NCI-H748 (cell line): ENCODE data around the gene LHFPL3.
A peak's percentile ranks its signal among the peaks of the same experiment; 100 is the strongest.

Experiments used
- DNase-seq: peaks from one replicate; lab custom pipeline; 2025; ENCODE audit not compliant: unreplicated experiment; lab: John Stamatoyannopoulos, UW

Gene LHFPL3

DNA sequence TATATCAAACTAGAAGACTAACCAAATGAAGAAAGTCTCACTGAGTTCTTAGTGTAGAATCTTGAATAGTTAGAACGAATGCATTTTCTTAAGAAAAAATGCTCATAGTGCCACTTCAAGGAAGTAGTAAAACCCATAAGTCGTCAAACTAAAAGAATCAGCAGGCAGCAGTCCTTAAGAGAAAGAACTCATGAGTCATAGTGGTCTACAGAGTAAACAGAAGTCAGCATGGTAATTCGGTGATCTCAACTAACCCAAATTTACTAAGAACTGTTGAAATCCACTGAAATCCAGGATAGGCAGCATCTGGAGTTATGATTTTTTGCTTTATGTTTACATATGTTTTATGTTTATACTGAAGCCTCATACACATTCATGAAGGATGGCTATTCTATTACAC, 256.2 kb downstream of the LHFPL3 start:
- DNase-seq, result no peak

DNA sequence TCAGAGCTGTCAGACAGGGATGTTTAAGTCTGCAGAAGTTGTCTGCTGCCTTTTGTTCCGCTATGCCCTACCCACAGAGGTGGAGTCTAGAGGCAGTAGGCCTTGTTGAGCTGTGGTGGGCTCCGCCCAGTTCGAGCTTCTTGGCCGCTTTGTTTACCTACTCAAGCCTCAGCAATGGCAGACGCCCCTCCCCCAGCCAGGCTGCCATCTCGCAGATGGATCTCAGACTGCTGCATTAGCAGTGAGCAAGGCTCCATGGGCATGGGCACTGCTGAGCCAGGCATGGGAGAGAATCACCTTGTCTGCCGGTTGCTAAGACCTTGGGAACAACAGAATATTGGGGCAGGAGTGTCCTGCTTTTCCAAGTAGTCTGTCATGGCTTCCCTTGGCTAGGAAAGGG, 267.2 kb downstream of the LHFPL3 start:
- DNase-seq, result peak; percentile 13

DNA sequence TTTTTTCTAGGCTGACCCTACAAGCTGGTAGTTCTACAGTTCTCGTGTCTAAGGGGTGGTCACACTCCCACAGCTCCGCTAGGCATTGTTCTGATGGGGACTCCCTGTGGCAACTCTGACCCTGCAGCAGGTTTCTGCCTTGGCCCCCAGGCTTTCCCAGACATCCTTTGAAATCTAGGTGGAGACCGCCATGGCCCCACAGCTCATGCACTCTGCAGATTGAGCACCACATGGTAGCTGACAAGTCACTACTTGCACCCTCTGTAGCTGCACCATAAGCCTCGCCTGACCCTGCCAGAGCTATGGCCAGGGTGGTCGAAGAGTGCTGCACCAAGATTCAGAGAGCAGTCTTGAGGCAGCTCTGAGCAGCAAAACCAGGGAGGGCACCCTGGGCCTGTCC, 275.6 kb downstream of the LHFPL3 start:
- no peak for DNase-seq

DNA sequence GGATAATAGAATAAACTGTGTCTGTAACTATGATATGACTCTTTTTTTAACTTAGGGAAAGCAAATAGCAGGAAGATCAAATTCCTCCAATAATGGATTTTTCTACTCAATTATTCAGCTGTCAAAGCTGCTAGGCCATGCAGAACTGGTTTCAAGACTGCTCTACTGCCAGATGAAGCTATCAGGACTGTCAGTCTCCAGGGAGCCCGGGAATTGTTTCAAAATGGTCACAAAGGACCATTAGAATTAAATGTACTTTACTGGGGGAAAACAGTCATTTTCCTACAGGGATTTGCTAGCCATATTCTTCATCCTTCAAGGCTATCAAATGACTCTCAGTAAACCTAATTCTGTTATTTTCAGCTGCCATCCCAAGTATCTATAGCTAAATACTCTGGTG, 276.3 kb downstream of the LHFPL3 start:
- DNase-seq, result no peak

DNA sequence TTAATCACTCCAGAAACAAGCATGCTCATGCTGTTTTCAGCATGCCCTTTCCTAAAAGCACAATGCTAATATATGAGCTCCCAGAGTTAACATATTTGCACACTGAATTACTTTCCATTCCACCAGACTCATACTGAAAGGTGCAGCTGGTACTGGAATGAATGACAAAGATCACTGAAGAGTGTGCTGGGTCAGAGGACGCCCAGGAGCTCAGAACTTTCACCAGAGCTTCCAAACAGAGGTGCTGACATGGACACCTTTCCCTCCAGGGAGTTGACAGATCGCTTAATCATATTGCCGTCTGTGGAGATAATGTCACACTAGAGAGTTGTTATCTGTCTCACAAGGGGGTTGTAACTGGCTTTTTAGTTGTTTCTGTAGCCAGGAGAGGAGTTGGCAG, 292.9 kb downstream of the LHFPL3 start:
- DNase-seq, result no peak

DNA sequence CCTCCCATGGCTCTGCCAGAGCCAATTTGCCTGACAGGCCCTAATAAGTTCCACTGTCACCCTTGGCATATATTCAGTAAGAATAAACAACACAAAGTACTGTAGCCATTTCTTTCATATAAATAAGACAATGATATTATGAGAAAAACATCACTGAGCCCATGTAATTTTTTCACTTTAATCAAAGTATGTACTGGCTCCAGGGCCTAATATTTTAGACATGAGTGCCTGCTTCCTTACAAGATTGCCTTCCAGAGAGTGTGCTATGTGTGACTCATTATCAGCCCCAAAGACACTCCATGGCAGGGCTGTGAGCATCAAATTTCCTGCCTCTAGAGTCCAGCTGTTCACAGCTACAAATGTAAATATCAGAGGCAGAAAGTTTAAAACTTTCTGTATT, 297.6 kb downstream of the LHFPL3 start:
- DNase-seq, result no peak

DNA sequence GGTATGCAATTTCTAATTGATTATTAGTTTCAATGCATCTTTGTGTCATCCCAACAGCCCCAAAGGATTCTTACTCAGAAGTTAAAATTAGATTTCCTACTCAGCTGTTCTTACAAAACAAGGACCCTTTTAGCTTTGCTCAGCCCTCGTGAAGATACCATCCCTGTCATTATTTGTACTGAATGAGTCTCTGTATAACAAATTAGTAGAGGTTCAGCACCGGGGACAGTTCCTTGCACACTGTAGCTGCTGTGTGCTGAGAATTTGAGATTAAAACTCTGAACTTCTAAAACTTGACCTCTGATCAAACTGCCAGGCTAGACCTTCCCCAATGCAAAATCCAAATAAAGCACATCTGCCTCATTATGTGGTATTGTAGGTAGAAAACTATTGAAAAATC, 299.1 kb downstream of the LHFPL3 start:
- DNase-seq, result no peak

DNA sequence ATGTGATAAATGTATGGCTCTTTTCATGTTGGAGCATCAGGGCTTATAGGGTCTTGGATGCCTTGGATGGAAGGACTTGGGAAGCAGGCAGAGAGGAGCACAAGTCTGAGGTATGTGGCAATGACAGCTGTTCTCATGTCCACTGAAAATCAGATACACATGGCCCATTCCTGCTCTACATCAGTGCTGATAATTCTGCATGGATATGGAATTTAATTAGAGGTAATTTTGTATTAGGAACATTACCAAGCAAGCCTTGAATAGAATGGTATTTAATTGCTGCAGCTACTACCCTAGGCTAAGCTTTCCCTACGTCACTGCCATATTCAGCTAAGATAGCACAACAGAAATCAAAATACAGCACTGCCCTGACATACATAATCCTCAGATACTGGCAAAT, 299.6 kb downstream of the LHFPL3 start:
- DNase-seq, result no peak

DNA sequence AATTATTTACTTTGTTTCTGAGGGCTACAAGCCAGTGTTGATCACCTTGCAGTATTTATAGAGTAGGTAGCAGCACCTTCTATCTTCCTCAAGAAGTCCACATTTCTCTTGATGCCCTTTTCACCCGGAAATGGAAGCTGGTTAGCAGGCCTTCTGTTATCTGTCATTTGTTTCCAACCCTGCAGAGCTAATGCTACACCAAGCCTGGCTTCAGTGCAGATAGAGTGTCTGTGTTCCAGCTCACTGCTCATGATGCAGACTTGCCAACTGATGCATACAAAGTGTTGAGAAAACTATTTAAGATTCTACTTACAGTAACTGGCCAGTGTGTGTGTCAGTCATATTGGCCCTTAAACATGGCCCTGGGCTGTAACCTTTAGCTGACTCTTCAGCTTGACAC, 301.0 kb downstream of the LHFPL3 start:
- no peak for DNase-seq

DNA sequence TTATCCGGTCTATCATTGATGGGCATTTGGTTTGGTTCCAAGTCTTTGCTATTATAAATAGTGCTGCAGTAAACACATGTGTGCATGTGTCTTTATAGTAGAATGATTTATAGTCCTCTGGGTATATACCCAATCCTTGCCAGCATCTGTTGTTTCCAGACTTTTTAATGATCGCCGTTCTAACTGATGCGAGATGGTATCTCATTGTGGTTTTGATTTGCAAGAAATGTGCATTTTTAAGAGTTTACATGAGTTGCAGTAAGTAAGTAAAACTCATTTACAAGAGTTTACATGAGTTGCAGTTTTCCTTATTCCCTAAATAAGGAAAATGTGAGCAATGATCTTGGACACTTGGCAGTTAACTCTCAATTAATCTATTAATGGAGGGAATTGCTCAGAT, 312.1 kb downstream of the LHFPL3 start:
- no peak for DNase-seq

DNA sequence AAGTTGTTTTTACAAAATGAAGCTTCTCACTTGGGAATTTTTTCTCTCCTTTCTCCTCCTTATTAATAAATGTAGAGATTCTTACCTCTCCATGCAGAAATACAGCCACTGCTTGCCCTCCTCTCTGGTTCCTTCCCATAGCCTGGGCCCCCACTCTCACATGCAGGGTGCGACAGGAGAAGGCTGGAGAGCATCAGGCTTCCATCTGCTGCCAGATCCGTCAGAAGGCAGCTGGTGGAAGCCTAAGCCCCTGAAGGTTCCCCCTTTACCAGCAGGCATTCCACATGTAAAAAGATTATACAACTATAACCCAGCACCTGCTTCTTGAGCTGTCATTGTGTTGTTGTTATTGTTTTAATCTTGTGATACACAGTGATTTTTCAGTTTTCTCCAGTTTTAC, 314.2 kb downstream of the LHFPL3 start:
- no peak for DNase-seq

DNA sequence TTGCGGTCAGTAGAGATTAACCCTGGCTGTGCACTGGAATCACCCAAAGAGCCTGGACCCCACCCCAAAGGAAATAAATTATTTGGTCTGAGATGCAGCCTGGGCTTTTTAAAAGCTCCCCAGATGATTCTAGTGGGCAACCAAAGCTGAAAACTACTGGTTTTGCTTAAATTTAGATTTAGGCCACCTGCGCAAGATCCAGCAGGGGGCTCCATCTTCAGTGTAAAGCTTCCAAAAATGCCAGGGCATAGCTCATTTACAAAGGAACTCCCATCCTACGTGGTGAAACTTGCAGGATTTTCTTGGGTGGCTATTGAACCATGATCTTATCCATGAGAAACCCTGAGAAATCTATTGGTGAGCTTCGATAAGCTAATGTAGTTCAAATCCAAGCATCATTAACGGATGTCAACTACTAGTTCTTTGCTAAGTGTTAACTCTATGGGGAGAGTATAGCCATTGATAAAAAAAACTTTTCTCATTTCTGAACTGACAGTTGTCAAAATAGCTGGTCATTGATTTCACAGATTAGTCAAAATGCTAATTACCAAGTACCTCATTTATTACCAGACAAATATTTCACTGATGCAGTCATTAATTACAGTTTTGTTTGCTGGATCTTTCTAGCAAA, 315.3 kb downstream of the LHFPL3 start:
- peak; percentile 5 for DNase-seq

DNA sequence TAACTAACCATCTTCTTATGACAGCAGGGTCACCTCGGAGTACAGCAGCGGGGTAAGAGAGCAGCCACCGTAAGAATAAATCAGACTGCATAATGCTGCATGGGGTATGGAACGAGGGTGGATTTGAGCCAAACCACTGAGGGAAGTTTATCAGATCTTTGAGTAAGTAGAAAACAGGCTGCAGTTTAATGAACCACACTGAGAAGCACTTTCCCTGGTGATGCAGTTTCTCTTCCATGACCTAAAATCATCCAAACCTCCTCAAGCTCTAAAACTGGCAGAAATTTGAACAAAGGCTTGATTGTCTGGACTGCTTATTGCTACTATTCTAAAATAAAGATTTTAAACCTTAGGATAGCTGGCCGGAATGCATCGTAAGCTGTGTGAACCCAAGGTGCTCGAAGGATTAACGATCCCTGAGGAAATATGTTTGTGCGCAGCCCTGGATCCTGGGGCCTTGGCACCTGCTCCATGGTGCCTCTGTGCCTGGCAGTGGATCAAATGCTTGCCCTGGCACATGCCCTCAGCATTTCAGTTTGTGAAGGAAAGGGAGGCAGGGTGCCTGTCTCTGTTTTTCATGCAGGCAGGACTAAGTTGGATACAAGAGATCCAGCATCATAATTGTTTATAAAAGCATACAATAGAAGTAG, 322.7 kb downstream of the LHFPL3 start:
- no peak for DNase-seq

DNA sequence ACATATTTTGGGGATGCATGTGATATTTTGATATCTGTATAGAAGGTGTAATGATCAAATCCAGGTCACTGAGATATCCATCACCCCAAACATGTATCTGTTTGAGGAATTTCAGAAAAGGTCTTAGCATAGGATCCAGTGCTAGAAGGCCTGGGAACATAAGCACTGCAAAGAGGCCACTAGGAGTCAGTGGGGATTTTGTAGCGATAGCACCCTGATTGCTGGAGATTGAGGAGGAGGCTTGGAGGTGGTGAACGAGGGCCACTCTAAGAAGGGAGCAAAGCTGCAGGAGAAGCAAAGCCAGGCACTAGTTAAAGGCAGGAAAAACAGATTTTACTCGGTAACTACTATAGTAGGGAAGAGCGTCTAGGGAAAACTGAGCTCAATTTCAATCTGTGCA, 324.0 kb downstream of the LHFPL3 start:
- no peak for DNase-seq

DNA sequence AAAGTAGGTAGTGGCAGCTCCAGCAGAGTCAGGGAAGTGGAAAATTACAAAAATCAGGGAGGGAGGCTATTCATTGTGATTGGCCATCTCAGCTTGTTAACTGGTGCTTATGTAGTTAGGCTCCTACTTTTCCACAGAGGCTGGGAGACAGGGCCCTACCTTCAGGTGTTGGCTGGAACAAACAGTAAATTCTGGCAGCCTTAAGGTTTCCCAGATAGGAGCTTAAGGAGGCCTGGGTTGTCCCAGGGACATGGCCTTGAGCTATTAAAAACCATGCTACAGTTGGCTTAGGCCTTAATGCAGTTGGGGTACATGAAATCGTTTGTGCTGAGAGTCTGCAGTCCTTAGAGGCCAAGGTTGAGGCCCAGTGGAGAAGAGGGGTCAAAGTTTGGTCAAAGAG, 324.5 kb downstream of the LHFPL3 start:
- DNase-seq, result no peak

DNA sequence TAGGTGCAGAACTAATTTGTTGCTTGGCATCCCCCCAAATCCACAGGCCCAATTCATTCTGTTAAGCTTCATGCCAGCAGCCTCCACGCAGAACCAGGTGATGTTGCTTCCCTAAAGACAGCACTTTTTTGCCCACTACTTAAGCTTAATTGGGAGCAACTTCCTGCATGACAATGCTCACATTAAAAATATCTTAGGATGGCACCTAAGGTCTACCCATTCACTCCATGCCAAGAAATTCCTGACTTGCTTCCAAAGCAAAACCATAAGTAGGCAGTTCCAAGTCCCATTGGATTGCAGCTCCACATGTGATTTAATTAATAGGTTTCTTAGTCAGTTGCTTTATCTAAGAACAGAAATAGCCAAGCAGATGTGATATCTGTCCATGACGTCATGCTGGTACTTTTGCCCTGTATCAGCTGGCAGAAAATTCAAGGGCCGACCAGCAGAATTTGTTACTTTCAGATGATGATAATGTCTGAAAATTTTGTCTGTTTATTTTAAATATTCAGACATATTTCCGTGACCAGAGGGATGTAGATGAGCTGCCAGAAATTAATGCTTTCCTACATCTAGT, 325.5 kb downstream of the LHFPL3 start:
- DNase-seq, result no peak

DNA sequence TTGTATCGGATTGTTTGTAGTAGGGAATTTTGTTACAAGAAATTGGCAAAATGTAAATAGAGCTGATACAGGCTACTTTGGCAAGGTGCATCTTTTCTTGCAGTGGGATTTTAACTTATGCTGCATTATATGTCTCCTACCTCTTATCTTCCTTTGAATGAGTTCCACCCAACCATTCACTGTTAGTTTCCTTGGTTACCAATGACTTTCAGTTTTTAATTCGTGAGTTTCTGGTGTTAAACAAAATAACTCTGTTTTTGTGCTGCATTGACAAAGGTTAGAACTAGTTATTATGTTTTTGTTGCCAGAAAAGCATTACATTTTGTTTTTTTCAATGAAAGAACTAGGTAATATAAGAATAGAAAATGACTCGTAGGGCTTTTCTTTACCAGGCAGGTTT, 327.2 kb downstream of the LHFPL3 start:
- DNase-seq, result no peak

DNA sequence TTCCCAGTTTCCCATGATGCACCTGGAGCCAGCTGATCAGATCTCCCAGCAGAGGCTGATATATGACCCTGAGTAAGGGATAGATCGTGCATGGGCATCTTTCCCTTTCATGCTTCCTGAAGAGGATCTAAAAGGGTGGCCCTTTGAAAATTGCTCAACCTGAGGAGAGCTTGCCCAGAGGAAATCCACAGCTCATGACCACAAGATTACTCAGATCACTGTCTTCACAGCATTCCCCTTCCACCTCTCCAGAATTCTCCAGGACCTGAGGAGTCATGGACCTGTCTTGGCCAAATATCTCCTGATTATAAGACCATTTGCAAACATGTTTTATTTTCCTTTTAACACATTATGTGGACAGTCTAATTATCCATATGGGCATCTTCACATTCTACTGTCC, 328.1 kb downstream of the LHFPL3 start:
- DNase-seq, result no peak

DNA sequence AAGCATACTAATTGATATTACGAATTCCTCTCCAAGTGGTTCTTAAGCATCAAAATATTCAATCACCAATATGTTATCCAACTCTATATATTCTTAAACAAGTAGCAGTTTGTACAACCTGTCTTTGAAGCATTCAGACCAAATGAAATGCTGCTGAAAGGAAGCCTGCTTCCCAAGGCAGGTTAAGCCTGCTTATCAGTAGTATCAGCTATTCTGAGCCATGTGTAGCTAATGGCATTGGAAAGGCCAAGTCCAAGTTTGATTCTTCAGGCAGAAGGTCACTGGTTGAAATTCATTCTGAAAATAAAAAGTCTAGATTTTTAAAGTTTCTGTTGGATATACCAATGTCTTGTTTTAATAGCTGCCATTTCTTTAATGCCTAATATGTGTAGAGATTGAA, 328.7 kb downstream of the LHFPL3 start:
- DNase-seq, result no peak

DNA sequence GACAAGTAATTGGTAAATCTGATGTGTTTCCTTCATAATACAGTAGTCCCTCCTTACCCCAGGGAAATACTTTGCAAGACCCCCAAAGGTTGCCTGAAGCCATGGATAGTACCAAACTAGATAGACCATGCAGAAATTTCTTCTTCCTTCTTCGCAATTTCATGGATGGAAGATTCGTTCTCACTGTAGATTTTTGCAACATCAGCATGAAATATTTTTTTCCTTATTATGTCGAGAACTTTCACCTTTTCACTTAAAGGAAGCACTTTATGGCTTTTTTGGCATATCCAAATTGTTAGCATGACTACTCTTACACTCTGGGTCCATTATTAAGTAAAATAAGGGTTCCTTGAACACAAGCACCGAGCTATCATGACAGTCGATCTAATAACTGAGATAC, 333.2 kb downstream of the LHFPL3 start:
- no peak for DNase-seq

DNA sequence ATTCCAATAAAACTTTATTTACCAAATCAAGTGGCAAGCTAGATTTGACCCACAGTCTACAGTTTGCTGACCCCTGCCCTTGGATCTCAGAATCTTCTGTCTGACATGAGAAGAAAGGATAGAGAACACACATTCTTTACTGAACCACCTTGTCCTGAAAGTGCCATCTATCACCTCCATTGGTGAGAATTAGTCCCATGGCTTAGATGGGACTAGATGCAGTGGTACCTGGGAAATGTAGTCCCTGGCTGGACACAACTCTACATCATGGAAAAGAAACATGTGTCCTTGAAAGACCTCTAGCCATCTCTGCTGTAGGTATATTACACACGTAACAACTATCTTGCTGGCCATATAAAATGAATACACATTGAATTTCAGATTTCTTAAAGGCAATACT, 336.2 kb downstream of the LHFPL3 start:
- no peak for DNase-seq

DNA sequence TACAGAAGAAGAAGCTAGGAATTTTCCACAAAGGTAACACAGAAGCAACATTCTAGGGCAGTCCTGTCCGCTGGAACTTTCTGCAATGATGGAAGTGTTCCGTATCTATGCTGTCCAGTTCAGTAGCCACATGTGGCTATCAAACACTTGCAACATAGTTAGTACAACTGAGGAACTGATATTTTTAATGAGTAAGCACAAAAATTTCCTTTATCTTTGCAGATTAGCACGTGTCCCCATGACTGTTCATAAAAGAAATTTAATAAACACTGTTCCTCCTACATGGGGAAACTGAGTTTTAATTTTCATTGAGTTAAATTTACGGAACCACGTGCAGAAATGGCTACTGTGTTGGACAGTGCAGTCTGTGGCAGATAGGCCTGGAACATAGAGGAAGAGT, 349.2 kb downstream of the LHFPL3 start:
- DNase-seq, result no peak

DNA sequence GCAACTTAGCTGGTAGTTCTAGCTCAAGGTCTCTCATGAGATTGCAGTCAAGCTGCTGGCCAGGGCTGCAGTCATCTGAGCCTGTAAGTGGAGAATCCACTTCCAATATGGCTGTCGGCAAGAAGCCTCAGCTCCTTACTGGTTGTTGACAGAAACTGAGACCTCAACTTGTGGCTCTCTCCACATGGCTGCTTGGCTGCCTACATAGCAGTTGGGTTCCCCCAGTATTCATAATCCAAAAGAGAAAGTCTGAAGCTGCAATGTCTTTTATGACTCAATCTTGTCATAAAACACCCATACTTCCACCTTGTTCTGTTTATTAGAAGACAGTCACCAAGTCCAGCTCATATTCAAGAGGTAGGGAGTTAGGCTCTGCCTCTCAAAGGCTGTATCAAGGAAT, 350.7 kb downstream of the LHFPL3 start:
- DNase-seq, result no peak
